ENCODE data around the gene NEK4.

The NEK4 gene

GRCh38 chr3:52792413-52792812 lies 21.7 kb upstream of the NEK4 start:
- no peaks in the 10 kb centered on the region for H3K36me3 Mint-ChIP-seq (ENCODE audit: low read depth)

GRCh38 chr3:52791928-52792327 lies 21.2 kb upstream of the NEK4 start:
- no peaks in the 10 kb centered on the region for H3K9me3 Mint-ChIP-seq
- H3K36me3 Mint-ChIP-seq (ENCODE audit: low read depth) = no peaks in the 10 kb centered on the region
- no peak for TF ChIP-seq CTCF (IDR thresholded peaks at IDR 0.05; ENCODE audit: unreplicated experiment in 3 of 3)
- H3K27ac Mint-ChIP-seq = no peak overlapping the region
- H3K27me3 Mint-ChIP-seq (ENCODE audit: low read depth) = peaks cover 8% of the 10 kb centered on the region
- H3K4me1 Mint-ChIP-seq = no peaks in the 10 kb centered on the region
- H3K4me3 Mint-ChIP-seq = no peak overlapping the region

More at GRCh38 chr3:52792413-52792812, 21.7 kb upstream of the NEK4 start:
- H3K4me1 Mint-ChIP-seq = no peaks in the 10 kb centered on the region
- no peaks in the 10 kb centered on the region for H3K9me3 Mint-ChIP-seq
- peak in 1 of 3 experiments; percentile 17 for TF ChIP-seq CTCF (IDR thresholded peaks at IDR 0.05; ENCODE audit: unreplicated experiment in 3 of 3)
- peaks cover 4% of the 10 kb centered on the region for H3K27me3 Mint-ChIP-seq (ENCODE audit: low read depth)
- no peak overlapping the region for H3K4me3 Mint-ChIP-seq
- H3K27ac Mint-ChIP-seq = no peak overlapping the region

GRCh38 chr3:52791366-52791765 lies 20.6 kb upstream of the NEK4 start:
- Mint-ChIP-seq H3K4me1 (no peaks in the 10 kb centered on the region), H3K27me3 (ENCODE audit: low read depth) (peaks cover 8% of the 10 kb centered on the region), H3K36me3 (ENCODE audit: low read depth) (no peaks in the 10 kb centered on the region), H3K4me3 (no peak overlapping the region), H3K9me3 (no peaks in the 10 kb centered on the region), H3K27ac (no peak overlapping the region)
- TF ChIP-seq CTCF (IDR thresholded peaks at IDR 0.05; ENCODE audit: unreplicated experiment in 3 of 3) = no peak

- no peaks in the 10 kb centered on the region for H3K9me3 Mint-ChIP-seq
- peaks cover 8% of the 10 kb centered on the region for H3K27me3 Mint-ChIP-seq (ENCODE audit: low read depth)
- H3K4me3 Mint-ChIP-seq = no peak overlapping the region
- H3K36me3 Mint-ChIP-seq (ENCODE audit: low read depth) = no peaks in the 10 kb centered on the region
- TF ChIP-seq CTCF (IDR thresholded peaks at IDR 0.05; ENCODE audit: unreplicated experiment in 3 of 3) = no peak
- no peaks in the 10 kb centered on the region for H3K4me1 Mint-ChIP-seq
- H3K27ac Mint-ChIP-seq = no peak overlapping the region
These were observed 20.0 kb upstream of the NEK4 start for GRCh38 chr3:52790741-52791140.

- Mint-ChIP-seq H3K36me3 (ENCODE audit: low read depth) (no peaks in the 10 kb centered on the region), H3K27ac (no peak overlapping the region), H3K9me3 (no peaks in the 10 kb centered on the region), H3K4me1 (no peaks in the 10 kb centered on the region), H3K27me3 (ENCODE audit: low read depth) (peaks cover 8% of the 10 kb centered on the region), H3K4me3 (no peak overlapping the region)
- TF ChIP-seq CTCF (IDR thresholded peaks at IDR 0.05; ENCODE audit: unreplicated experiment in 3 of 3) = no peak
These were observed 19.6 kb upstream of the NEK4 start for GRCh38 chr3:52790337-52790736.

- H3K27ac Mint-ChIP-seq = no peak overlapping the region
- no peak overlapping the region for H3K4me3 Mint-ChIP-seq
These were observed 19.0 kb upstream of the NEK4 start for GRCh38 chr3:52789746-52790040.

More at GRCh38 chr3:52789746-52790040, 19.0 kb upstream of the NEK4 start:
- Mint-ChIP-seq H3K36me3 (ENCODE audit: low read depth) (no peaks in the 10 kb centered on the region), H3K9me3 (no peaks in the 10 kb centered on the region), H3K27me3 (ENCODE audit: low read depth) (peaks cover 8% of the 10 kb centered on the region), H3K4me1 (no peaks in the 10 kb centered on the region)
- no peak for TF ChIP-seq CTCF (IDR thresholded peaks at IDR 0.05; ENCODE audit: unreplicated experiment in 3 of 3)

All from nephron (organoid).